ENCODE measurements around the gene ITGA1. TPM values are rescaled to one million over a fixed set of nuclear protein-coding genes. Genes with fewer than 3 reads are reported as not detected.
A peak's percentile ranks its signal among the peaks of the same experiment; 100 is the strongest.
"Not testable (repeated sequence)": the region's sequence is repeated elsewhere in the genome, so short reads cannot be mapped to it uniquely, and the experiment has no call there.

Gene ITGA1
- polyA plus RNA-seq, 2 donors = 5.3 to 7.7 TPM

DNA sequence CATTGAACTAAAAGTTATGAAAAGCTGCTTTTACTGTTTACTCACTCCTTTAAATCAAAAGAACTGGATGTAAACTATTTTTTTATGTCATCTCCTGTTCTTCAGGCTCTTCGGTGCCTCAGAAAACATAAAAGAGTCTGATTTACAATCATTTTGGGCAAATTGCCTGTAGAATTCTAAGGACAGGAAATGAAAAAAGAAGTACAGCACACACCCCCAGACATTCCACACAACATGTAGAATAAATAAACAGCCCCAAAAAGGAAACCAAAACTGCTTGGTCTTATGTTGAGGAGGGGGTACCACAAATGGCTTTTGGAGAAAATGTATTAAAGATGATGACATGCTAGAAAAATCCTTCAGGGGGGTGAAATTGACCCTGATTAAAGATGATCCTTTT is 57.2 kb downstream of the ITGA1 start:
- Histone ChIP-seq H3K9me3 (ENCODE audit: control insufficient read depth in 2 of 2, insufficient read depth in 1 of 2, low read depth in 1 of 2, low read length in 1 of 2) (no peaks in the 10 kb centered on the region), H3K4me1 (ENCODE audit: control insufficient read depth in 2 of 2, insufficient read depth in 2 of 2, low read length in 1 of 2) (no peaks in the 10 kb centered on the region), H3K36me3 (ENCODE audit: control insufficient read depth in 2 of 2, insufficient read depth in 2 of 2, low read length in 1 of 2) (no peaks in the 10 kb centered on the region), H3K27me3 (ENCODE audit: control insufficient read depth in 1 of 2, insufficient read depth in 2 of 2, low read length in 2 of 2) (no peaks in the 10 kb centered on the region), H3K4me3 (ENCODE audit: low read depth in 1 of 2, low read length in 2 of 2) (no peak overlapping the region), H3K27ac (ENCODE audit: low read depth in 2 of 2, low read length in 1 of 2) (no peak overlapping the region)
- 27 to 55% methylated on average over 1 of the region's 1 CpG for WGBS, 2 donors

GRCh38 chr5:52846182-52846842 is 58.6 kb downstream of the ITGA1 start:
- H3K9me3 ChIP-seq (ENCODE audit: control insufficient read depth in 2 of 2, insufficient read depth in 1 of 2, low read depth in 1 of 2, low read length in 1 of 2) = no peaks in the 10 kb centered on the region
- H3K4me1 ChIP-seq (ENCODE audit: control insufficient read depth in 2 of 2, insufficient read depth in 2 of 2, low read length in 1 of 2) = no peaks in the 10 kb centered on the region
- no peaks in the 10 kb centered on the region for H3K36me3 ChIP-seq (ENCODE audit: control insufficient read depth in 2 of 2, insufficient read depth in 2 of 2, low read length in 1 of 2)
- no peak overlapping the region for H3K4me3 ChIP-seq (ENCODE audit: low read depth in 1 of 2, low read length in 2 of 2)
- peak overlapping the region; percentile 4 to 31 for H3K27ac ChIP-seq (ENCODE audit: low read depth in 2 of 2, low read length in 1 of 2)
- no peaks in the 10 kb centered on the region for H3K27me3 ChIP-seq (ENCODE audit: control insufficient read depth in 1 of 2, insufficient read depth in 2 of 2, low read length in 2 of 2)
- 51 to 53% methylated on average over 6 of the region's 6 CpGs for WGBS, 2 donors

GRCh38 chr5:52848688-52849087 is 61.0 kb downstream of the ITGA1 start:
- not testable (repeated sequence) for H3K36me3 ChIP-seq (ENCODE audit: control insufficient read depth in 2 of 2, insufficient read depth in 2 of 2, low read length in 1 of 2); H3K27ac ChIP-seq (ENCODE audit: low read depth in 2 of 2, low read length in 1 of 2); H3K27me3 ChIP-seq (ENCODE audit: control insufficient read depth in 1 of 2, insufficient read depth in 2 of 2, low read length in 2 of 2); H3K4me3 ChIP-seq (ENCODE audit: low read depth in 1 of 2, low read length in 2 of 2); H3K9me3 ChIP-seq (ENCODE audit: control insufficient read depth in 2 of 2, insufficient read depth in 1 of 2, low read depth in 1 of 2, low read length in 1 of 2); H3K4me1 ChIP-seq (ENCODE audit: control insufficient read depth in 2 of 2, insufficient read depth in 2 of 2, low read length in 1 of 2)
- WGBS, 2 donors = 88 to 91% methylated on average over 5 of the region's 5 CpGs

DNA sequence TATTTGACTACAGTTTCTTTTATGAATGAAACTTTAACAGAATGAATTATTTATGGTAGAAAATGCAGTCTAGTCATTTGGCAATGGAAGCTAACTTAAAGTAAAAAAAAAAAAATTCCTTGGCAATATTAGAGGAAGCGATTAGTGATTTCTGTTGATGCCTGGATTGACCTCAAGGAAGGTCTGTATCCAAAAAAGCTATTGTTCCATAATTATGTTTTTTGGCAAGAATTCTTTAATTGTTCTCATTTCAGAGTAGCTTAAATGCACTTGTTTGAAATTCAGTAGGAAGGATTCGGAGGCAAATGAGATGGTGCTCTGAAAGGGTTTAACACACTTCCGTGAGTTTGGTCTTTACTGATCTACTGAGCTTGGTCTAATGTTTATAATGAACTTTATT is 61.8 kb downstream of the ITGA1 start:
- Histone ChIP-seq H3K27ac (ENCODE audit: low read depth in 2 of 2, low read length in 1 of 2) (no peak overlapping the region), H3K4me1 (ENCODE audit: control insufficient read depth in 2 of 2, insufficient read depth in 2 of 2, low read length in 1 of 2) (no peaks in the 10 kb centered on the region), H3K36me3 (ENCODE audit: control insufficient read depth in 2 of 2, insufficient read depth in 2 of 2, low read length in 1 of 2) (no peaks in the 10 kb centered on the region), H3K27me3 (ENCODE audit: control insufficient read depth in 1 of 2, insufficient read depth in 2 of 2, low read length in 2 of 2) (no peaks in the 10 kb centered on the region), H3K4me3 (ENCODE audit: low read depth in 1 of 2, low read length in 2 of 2) (no peak overlapping the region), H3K9me3 (ENCODE audit: control insufficient read depth in 2 of 2, insufficient read depth in 1 of 2, low read depth in 1 of 2, low read length in 1 of 2) (no peaks in the 10 kb centered on the region)
- 81 to 82% methylated on average over 3 of the region's 3 CpGs for WGBS, 2 donors

DNA sequence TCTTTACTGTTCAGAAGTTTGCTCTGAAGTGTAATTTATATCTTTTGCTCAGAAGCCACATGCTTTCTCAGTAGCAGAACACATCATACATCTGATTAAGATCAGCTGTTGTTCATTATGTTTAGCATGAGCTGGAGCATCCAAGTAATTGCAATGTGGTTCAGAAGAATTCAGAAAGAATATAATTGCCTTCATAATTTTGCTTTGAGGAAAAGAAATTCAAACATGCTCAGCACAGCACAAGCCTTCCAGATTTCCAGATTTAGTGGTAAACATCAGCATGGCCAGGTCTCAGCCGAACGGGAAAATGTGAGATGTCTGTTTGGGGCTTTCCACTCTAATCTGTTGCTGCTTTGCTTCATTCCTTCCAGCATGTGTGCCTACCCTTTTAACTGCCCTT is 65.9 kb downstream of the ITGA1 start:
- Histone ChIP-seq H3K4me1 (ENCODE audit: control insufficient read depth in 2 of 2, insufficient read depth in 2 of 2, low read length in 1 of 2) (no peaks in the 10 kb centered on the region), H3K4me3 (ENCODE audit: low read depth in 1 of 2, low read length in 2 of 2) (no peak overlapping the region), H3K27ac (ENCODE audit: low read depth in 2 of 2, low read length in 1 of 2) (peak overlapping the region in 1 of 2 donors; percentile 42), H3K27me3 (ENCODE audit: control insufficient read depth in 1 of 2, insufficient read depth in 2 of 2, low read length in 2 of 2) (no peaks in the 10 kb centered on the region), H3K36me3 (ENCODE audit: control insufficient read depth in 2 of 2, insufficient read depth in 2 of 2, low read length in 1 of 2) (no peaks in the 10 kb centered on the region), H3K9me3 (ENCODE audit: control insufficient read depth in 2 of 2, insufficient read depth in 1 of 2, low read depth in 1 of 2, low read length in 1 of 2) (no peaks in the 10 kb centered on the region)
- WGBS, 2 donors = 69 to 84% methylated on average over 2 of the region's 2 CpGs

GRCh38 chr5:52854301-52854700 is 66.6 kb downstream of the ITGA1 start:
- no peaks in the 10 kb centered on the region for H3K36me3 ChIP-seq (ENCODE audit: control insufficient read depth in 2 of 2, insufficient read depth in 2 of 2, low read length in 1 of 2)
- H3K27ac ChIP-seq (ENCODE audit: low read depth in 2 of 2, low read length in 1 of 2) = peak overlapping the region in 1 of 2 donors; percentile 42
- H3K27me3 ChIP-seq (ENCODE audit: control insufficient read depth in 1 of 2, insufficient read depth in 2 of 2, low read length in 2 of 2) = no peaks in the 10 kb centered on the region
- 62 to 68% methylated on average over 2 of the region's 2 CpGs for WGBS, 2 donors
- H3K4me3 ChIP-seq (ENCODE audit: low read depth in 1 of 2, low read length in 2 of 2) = no peak overlapping the region
- no peaks in the 10 kb centered on the region for H3K9me3 ChIP-seq (ENCODE audit: control insufficient read depth in 2 of 2, insufficient read depth in 1 of 2, low read depth in 1 of 2, low read length in 1 of 2)
- H3K4me1 ChIP-seq (ENCODE audit: control insufficient read depth in 2 of 2, insufficient read depth in 2 of 2, low read length in 1 of 2) = no peaks in the 10 kb centered on the region

DNA sequence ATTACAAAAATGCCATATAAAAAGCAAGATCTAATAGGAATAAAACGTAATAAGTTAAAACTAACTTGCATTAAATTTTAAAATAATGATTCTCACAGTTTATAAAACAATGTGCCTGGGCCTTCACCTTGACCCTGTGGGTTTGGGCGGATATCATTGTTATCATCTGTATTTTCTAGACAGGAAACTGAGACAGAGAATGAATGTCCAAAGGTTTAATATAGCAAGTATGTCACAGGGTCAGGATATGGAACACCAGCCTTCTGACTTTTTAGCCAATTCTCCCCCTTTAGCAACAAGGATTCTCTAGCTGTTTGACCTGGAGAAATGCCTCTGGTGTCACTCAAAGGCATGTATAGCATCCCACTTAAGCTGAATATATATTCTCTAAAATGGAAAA is 67.2 kb downstream of the ITGA1 start:
- Histone ChIP-seq H3K9me3 (ENCODE audit: control insufficient read depth in 2 of 2, insufficient read depth in 1 of 2, low read depth in 1 of 2, low read length in 1 of 2) (no peaks in the 10 kb centered on the region), H3K4me1 (ENCODE audit: control insufficient read depth in 2 of 2, insufficient read depth in 2 of 2, low read length in 1 of 2) (no peaks in the 10 kb centered on the region), H3K27ac (ENCODE audit: low read depth in 2 of 2, low read length in 1 of 2) (no peak overlapping the region), H3K27me3 (ENCODE audit: control insufficient read depth in 1 of 2, insufficient read depth in 2 of 2, low read length in 2 of 2) (no peaks in the 10 kb centered on the region), H3K36me3 (ENCODE audit: control insufficient read depth in 2 of 2, insufficient read depth in 2 of 2, low read length in 1 of 2) (no peaks in the 10 kb centered on the region), H3K4me3 (ENCODE audit: low read depth in 1 of 2, low read length in 2 of 2) (no peak overlapping the region)
- 76 to 79% methylated on average over 2 of the region's 2 CpGs for WGBS, 2 donors

DNA sequence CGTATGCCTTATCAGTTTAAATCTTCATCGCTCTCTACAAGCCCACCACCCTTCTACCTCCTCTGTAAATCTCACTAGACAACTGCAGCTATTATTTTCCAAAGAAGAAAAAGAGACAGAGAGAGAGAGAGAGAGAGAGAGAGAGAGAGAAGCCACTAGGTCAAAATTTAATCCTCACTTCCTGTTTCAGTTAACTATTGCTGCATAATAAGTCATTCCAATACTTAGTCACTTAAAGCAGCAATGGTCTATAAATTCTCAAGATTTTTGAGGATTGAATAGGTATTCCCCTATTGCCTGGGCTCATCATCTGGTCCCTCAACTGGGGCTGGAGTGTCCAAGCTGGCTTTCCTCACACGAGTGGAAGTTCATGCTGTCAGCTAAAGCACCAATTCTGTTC is 68.8 kb downstream of the ITGA1 start:
- no peak overlapping the region for H3K4me3 ChIP-seq (ENCODE audit: low read depth in 1 of 2, low read length in 2 of 2)
- H3K9me3 ChIP-seq (ENCODE audit: control insufficient read depth in 2 of 2, insufficient read depth in 1 of 2, low read depth in 1 of 2, low read length in 1 of 2) = no peaks in the 10 kb centered on the region
- H3K27me3 ChIP-seq (ENCODE audit: control insufficient read depth in 1 of 2, insufficient read depth in 2 of 2, low read length in 2 of 2) = no peaks in the 10 kb centered on the region
- WGBS, 2 donors = 76 to 85% methylated on average over 3 of the region's 3 CpGs
- no peak overlapping the region for H3K27ac ChIP-seq (ENCODE audit: low read depth in 2 of 2, low read length in 1 of 2)
- H3K4me1 ChIP-seq (ENCODE audit: control insufficient read depth in 2 of 2, insufficient read depth in 2 of 2, low read length in 1 of 2) = no peaks in the 10 kb centered on the region
- peaks cover 0 to 2% of the 10 kb centered on the region in 2 donors for H3K36me3 ChIP-seq (ENCODE audit: control insufficient read depth in 2 of 2, insufficient read depth in 2 of 2, low read length in 1 of 2)

DNA sequence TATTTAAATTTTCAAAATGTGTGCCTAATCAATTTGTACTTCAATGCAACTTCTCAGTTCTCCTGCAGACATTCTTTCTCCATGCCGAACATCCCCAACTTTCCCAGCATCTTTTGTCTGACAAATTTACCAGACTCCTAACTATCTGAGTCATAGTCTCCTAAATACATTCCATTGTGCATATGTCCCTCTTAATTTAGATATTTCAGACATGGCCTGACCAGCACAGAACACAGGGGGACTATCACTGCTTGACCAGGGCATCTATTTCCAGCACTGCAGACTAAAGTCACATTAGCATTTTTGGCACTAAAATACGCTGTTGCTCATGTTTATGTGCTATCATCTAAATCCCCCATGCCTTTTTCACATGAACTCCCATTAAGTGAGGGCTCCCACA is 71.9 kb downstream of the ITGA1 start:
- Histone ChIP-seq H3K4me1 (ENCODE audit: control insufficient read depth in 2 of 2, insufficient read depth in 2 of 2, low read length in 1 of 2) (no peaks in the 10 kb centered on the region), H3K27ac (ENCODE audit: low read depth in 2 of 2, low read length in 1 of 2) (no peak overlapping the region), H3K36me3 (ENCODE audit: control insufficient read depth in 2 of 2, insufficient read depth in 2 of 2, low read length in 1 of 2) (peaks cover 0 to 2% of the 10 kb centered on the region in 2 donors), H3K9me3 (ENCODE audit: control insufficient read depth in 2 of 2, insufficient read depth in 1 of 2, low read depth in 1 of 2, low read length in 1 of 2) (no peaks in the 10 kb centered on the region), H3K27me3 (ENCODE audit: control insufficient read depth in 1 of 2, insufficient read depth in 2 of 2, low read length in 2 of 2) (no peaks in the 10 kb centered on the region), H3K4me3 (ENCODE audit: low read depth in 1 of 2, low read length in 2 of 2) (no peak overlapping the region)
- WGBS, 2 donors = 76 to 80% methylated on average over 2 of the region's 2 CpGs

DNA sequence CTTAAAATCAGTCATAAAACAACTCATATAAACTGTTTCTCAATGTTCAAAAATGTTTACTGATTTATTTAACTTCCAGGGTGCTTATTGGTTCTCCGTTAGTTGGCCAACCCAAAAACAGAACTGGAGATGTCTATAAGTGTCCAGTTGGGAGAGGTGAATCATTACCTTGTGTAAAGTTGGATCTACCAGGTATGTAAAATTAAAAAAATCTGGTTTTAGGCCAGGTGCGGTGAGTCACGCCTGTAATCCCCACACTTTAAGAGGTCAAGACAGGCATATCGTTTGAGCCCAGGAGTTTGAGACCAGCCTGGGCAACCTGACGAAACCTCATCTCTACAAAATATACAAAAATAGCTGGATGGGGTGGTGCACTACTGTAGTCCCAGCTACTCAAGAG is 73.7 kb downstream of the ITGA1 start:
- H3K9me3 ChIP-seq (ENCODE audit: control insufficient read depth in 2 of 2, insufficient read depth in 1 of 2, low read depth in 1 of 2, low read length in 1 of 2) = no peaks in the 10 kb centered on the region
- no peaks in the 10 kb centered on the region for H3K27me3 ChIP-seq (ENCODE audit: control insufficient read depth in 1 of 2, insufficient read depth in 2 of 2, low read length in 2 of 2)
- no peak overlapping the region for H3K4me3 ChIP-seq (ENCODE audit: low read depth in 1 of 2, low read length in 2 of 2)
- H3K27ac ChIP-seq (ENCODE audit: low read depth in 2 of 2, low read length in 1 of 2) = no peak overlapping the region
- WGBS, 2 donors = 67 to 81% methylated on average over 5 of the region's 5 CpGs
- no peaks in the 10 kb centered on the region for H3K4me1 ChIP-seq (ENCODE audit: control insufficient read depth in 2 of 2, insufficient read depth in 2 of 2, low read length in 1 of 2)
- H3K36me3 ChIP-seq (ENCODE audit: control insufficient read depth in 2 of 2, insufficient read depth in 2 of 2, low read length in 1 of 2) = peaks cover 0 to 2% of the 10 kb centered on the region in 2 donors
